Large intestine (tissue), 3 donors: Measurements from ENCODE around the gene WDR46. TPM values are rescaled to one million over a fixed set of nuclear protein-coding genes. Genes with fewer than 3 reads are reported as not detected.

Experiments used
- DNase-seq, 2 donors: peaks; one replicate each; pipeline versions ENCODE4 v3.0.0 to v3.0.0-alpha.2; 2013
- H3K27ac ChIP-seq: one replicate; pipeline ENCODE4 v1.5.1; 2013; ENCODE audit warnings: low read length
- H3K27me3 ChIP-seq: 2 replicates; pipeline ENCODE4 v1.6.1; 2013; ENCODE audit warnings: low read length; ENCODE audit not compliant: control insufficient read depth, insufficient read depth
- H3K36me3 ChIP-seq: 2 replicates; pipeline ENCODE4 v1.6.1; 2013; ENCODE audit warnings: low read length; ENCODE audit not compliant: control insufficient read depth, insufficient read depth
- H3K4me1 ChIP-seq: one replicate; pipeline ENCODE4 v1.6.1; 2013; ENCODE audit warnings: low read length; ENCODE audit not compliant: control insufficient read depth, insufficient read depth
- H3K4me3 ChIP-seq: one replicate; pipeline ENCODE4 v1.5.1; 2013; ENCODE audit warnings: low read length
- H3K9me3 ChIP-seq: one replicate; pipeline ENCODE4 v1.6.1; 2013; ENCODE audit warnings: mild to moderate bottlenecking, low read depth, low read length, moderate library complexity; ENCODE audit not compliant: control insufficient read depth
- WGBS: methylation state at CpG from one replicate; pipeline ENCODE4 v1.1.5; 2013; ENCODE audit warnings: low lambda C conversion rate; ENCODE audit not compliant: insufficient coverage; 5-methylcytosine and 5-hydroxymethylcytosine counted together
- polyA plus RNA-seq: library from polyadenylated mRNA; unstranded; fragments of 120-200 nt; gene quantifications from one replicate; pipeline ENCODE4 v1.2.1, GENCODE V29; 2013

The WDR46 gene
- polyA plus RNA-seq, 1 donor, result 37.7 TPM

DNA sequence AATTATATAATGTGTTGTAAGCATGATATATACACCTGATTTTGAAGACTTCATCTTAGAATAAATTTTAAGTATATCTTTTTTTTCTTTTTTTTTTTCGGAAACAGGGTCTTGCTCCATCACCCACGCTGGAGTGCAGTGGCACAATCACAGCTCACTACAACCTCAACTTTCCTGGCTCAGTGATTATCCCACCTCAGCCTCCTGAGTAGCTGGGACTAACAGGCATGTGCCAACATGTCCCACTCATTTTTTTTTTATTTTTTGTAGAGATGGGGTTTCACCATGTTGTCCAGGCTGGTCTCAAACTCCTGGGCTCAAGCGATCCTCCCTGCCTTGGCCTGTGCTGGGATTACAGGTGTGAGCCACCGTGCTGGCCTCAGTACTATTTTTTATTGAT lies 34.4 kb downstream of the WDR46 start:
- Histone ChIP-seq H3K4me3 (no peak overlapping the region), H3K9me3 (no peaks in the 10 kb centered on the region), H3K4me1 (peaks cover 5% of the 10 kb centered on the region), H3K27me3 (no peaks in the 10 kb centered on the region), H3K36me3 (peaks cover 27% of the 10 kb centered on the region), H3K27ac (no peak overlapping the region)
- WGBS, result 100% methylated on average over 2 of the region's 4 CpGs
- no peak for DNase-seq

DNA sequence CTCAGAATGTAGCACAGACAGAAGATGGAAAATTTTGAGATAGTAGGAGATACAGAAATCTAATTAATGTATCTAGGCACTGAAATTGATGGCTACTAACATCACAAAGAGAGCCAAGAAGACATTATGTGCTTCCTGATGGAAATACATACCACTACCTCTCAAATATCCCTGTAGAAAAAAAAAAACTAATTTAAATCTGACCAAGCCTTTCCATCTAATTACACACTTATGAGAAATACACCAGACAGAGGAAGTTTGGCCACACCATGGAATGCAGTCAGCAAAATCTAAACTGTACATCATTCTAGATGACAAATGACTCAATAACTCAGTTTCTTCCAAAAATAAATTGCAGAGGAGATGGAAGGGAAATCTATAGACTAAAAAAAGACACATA lies 36.3 kb downstream of the WDR46 start:
- H3K9me3 ChIP-seq, result no peaks in the 10 kb centered on the region
- DNase-seq, result no peak
- peaks cover 18% of the 10 kb centered on the region for H3K4me1 ChIP-seq
- H3K27ac ChIP-seq, result no peak overlapping the region
- H3K27me3 ChIP-seq, result peaks cover 4% of the 10 kb centered on the region
- H3K36me3 ChIP-seq, result peaks cover 19% of the 10 kb centered on the region
- H3K4me3 ChIP-seq, result no peak overlapping the region

DNA sequence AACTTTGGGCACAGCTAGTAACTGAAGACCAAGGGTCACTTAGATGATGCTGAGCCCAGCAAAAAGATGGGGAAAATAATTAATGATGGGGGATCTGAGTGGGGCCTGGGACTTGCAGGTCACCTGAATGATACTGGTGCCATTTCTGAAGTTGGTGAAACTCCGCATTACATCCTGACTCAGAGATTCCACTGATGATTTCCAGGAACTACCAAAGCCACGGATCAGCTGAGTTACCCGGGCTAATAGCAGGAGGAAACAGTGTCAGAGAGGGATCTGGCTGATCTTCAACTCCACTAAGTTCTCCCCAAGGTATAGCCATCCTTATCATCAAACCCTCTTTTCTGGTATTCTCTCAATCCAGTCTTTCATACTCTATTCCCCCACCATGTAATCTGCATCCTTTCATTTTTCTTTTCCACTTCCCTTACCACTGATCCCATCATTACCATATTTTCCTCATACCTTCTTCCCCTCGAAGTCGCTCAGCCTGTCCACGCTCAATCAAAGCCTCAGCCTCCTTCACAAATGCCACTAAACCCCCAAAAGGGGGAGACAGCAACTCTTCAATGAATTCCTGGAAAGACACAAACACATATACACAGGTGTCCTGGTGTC lies 37.5 kb downstream of the WDR46 start:
- Histone ChIP-seq H3K9me3 (no peaks in the 10 kb centered on the region), H3K4me1 (peaks cover 18% of the 10 kb centered on the region), H3K27ac (no peak overlapping the region), H3K4me3 (no peak overlapping the region), H3K36me3 (peaks cover 16% of the 10 kb centered on the region), H3K27me3 (peaks cover 9% of the 10 kb centered on the region)
- WGBS, result 97% methylated on average over 3 of the region's 6 CpGs
- DNase-seq, result no peak

DNA sequence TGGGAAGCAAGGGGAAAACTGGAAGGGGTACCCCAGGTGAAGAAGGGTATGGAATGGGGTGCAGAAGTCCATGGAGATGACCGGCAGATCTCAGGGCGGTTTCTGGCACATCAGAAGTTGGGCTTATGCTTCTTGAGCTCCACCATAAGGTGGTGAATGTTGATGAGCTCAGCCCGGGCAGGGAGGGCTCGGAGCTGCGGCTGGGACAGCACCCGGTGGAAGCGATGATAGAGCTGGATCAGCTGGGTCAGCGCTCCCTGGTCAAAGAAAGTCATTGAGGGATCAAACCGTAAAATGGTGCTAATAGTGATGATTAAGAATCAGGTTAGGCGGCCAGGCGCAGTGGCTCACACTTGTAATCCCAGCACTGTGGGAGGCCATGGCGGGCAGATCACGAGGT lies 38.3 kb downstream of the WDR46 start:
- DNase-seq, result no peak
- Histone ChIP-seq H3K36me3 (peaks cover 16% of the 10 kb centered on the region), H3K4me1 (peaks cover 18% of the 10 kb centered on the region), H3K27me3 (peaks cover 12% of the 10 kb centered on the region), H3K27ac (no peak overlapping the region), H3K9me3 (no peaks in the 10 kb centered on the region), H3K4me3 (no peak overlapping the region)
- WGBS, result no CpG with 5 or more reads among the region's 13 CpGs

DNA sequence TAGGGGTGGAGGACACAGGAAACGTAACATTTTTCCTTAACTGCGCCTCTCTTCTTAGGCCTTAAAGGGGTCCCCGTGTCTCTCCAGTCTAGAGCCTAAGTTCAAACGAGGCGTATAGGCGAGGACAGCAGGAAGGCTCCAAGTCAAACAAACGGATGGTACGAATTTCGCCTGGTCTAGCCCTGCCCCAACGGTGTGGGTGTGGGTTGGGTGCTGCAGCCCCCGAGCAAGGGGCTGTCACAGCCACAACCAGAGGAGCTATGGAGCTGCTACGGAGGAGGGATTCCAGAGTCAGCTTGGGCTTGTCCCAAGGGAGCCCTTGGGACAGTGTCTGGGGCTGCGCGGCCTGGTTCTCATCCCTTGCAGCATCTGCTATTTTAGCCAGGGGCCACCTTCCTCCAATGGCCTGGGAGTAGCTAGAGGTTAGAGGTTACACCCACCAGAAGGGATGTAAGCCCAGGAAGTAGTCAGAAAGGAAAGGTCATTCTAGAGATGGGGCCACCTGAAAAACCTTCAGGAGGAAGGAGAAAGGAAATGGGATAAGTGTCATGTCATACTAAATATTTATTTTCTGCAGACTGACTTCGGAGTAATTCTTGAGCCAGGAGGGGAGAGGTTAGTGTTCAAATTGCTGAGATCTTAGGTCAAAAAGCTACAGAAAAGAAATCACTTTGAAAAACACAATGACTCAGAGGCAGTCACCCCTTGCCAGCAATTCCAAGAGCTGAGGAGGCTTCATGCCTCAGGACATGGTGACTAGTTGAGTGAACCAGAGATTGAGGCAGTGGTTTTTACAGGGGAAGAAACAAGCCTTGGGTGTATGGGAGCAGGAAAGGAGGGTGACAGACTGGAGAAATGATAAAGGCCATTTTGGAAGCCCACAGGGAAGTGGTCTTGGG lies 39.1 kb downstream of the WDR46 start:
- peak overlapping the region; percentile 65 for H3K27ac ChIP-seq
- peaks cover 18% of the 10 kb centered on the region for H3K4me1 ChIP-seq
- WGBS, result no CpG with 5 or more reads among the region's 15 CpGs
- peak overlapping the region; percentile 50 for H3K4me3 ChIP-seq
- peaks cover 16% of the 10 kb centered on the region for H3K36me3 ChIP-seq
- H3K9me3 ChIP-seq, result no peaks in the 10 kb centered on the region
- DNase-seq, result no peak
- H3K27me3 ChIP-seq, result peaks cover 12% of the 10 kb centered on the region

DNA sequence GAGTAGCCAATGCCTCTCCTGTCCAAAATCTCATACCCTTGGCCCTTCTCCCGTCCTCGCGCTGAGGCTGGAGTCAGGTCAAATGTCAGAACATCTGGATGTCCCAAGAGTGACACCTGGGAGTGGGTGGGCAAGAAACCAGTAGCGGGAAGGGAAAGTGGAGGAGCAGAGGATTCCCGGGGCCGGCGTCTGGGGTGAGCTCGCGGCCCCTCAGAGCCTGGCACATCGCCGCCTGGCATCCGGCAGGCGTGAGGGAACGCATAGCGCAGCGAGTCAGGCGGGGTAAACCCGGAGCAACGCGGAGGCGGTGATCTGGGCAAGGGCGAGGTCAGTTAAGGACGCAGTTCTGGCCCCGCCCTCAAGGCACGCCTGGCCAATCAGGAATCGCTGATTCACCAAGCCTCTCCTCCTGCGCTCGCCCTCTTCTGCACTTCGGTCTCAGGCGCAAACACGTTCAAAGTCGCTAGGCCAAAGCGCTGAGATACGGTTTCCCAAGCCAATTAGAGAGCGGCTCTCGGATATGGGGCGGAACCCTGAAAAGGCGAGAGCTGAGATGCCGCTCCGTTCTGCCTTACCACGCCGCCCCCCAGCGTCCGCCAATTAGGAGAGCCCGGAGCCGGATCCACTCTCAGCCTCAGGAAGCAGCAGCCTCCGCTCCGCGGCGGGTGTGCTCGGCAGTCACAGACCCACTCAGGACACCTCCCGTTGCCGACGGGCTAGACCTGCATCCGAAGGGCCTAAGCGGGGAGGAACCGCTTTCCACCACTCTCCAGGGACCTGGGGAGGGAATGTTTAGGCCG lies 39.9 kb downstream of the WDR46 start:
- Histone ChIP-seq H3K27me3 (peaks cover 12% of the 10 kb centered on the region), H3K27ac (peak overlapping the region; percentile 65), H3K4me3 (peak overlapping the region; percentile 50), H3K36me3 (peaks cover 16% of the 10 kb centered on the region), H3K4me1 (peaks cover 18% of the 10 kb centered on the region), H3K9me3 (no peaks in the 10 kb centered on the region)
- no CpG with 5 or more reads among the region's 58 CpGs for WGBS
- DNase-seq, result peak; percentile 97 to 98

DNA sequence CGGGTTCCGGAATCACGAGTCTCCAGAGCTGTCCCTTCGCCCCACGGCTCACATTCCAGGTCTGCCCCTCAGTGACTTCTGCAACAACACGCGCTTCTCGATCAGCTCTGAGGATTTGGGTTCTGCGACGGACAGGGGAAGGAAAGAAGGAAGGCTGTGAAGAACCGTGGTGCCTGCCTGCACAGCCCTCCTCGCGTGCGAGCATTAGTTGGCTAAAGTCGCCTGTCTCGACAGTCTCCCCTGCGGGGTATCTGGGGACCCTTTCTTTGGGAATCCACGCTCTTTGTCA lies 40.5 kb downstream of the WDR46 start:
- peaks cover 18% of the 10 kb centered on the region for H3K4me1 ChIP-seq
- H3K9me3 ChIP-seq, result no peaks in the 10 kb centered on the region
- WGBS, result no CpG with 5 or more reads among the region's 18 CpGs
- peaks cover 12% of the 10 kb centered on the region for H3K27me3 ChIP-seq
- H3K27ac ChIP-seq, result peak overlapping the region; percentile 26
- H3K4me3 ChIP-seq, result peak overlapping the region; percentile 50
- H3K36me3 ChIP-seq, result peaks cover 16% of the 10 kb centered on the region
- DNase-seq, result no peak

DNA sequence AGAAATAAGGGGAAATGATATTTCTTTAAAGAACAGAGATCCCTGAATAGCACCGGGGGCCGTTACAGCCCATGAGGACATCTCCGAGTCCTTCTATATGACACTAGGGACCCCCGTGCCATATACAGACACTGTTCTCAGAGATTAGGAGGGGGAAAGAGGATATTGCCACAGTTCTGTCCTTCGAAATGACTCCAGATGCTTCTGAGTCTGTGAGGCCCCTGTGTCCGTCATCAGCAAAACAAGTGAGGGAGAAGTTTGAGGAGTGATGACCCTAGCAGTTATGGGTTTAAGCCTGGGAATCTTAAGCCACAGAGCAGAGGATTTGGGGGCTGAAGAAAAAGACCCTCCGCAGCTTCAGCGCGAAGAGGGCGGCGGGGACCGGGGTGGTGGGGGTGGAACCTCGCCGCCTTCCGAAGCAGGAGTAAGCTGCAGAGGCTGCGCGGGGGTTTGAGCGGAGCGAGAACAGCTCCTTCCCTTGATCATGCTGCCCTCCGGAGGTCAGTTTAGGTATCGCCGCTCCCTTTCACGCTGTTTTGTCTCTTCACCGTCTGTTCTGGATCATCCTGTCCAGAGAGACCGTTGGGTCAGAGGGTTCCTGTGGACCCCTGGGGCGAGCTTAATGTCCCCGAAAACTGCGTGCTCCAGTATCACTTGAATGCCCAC lies 40.9 kb downstream of the WDR46 start:
- no peak overlapping the region for H3K27ac ChIP-seq
- H3K27me3 ChIP-seq, result peaks cover 15% of the 10 kb centered on the region
- peak; percentile 67 to 78 for DNase-seq
- peaks cover 16% of the 10 kb centered on the region for H3K36me3 ChIP-seq
- H3K4me1 ChIP-seq, result peaks cover 18% of the 10 kb centered on the region
- WGBS, result no CpG with 5 or more reads among the region's 28 CpGs
- peak overlapping the region; percentile 50 for H3K4me3 ChIP-seq
- H3K9me3 ChIP-seq, result no peaks in the 10 kb centered on the region

DNA sequence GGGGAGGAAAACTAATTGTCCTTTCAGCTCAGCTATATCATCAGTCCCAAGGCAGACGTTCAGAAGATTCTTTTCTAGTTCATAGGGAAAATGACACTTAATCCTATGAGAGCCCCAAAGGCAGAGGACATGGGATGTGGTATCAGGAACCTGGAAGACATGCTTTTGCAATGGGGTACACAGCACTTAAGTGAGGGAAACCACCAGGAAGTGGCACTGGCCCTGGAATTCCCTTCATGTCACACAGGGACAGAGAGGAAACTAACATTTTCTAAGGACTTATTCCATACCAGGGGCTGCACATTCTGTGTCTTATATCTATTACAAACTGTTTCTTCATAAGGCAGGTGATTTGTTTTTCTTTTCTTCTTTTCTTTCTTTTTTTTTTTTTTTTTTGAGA lies 45.6 kb downstream of the WDR46 start:
- DNase-seq, result no peak
- Histone ChIP-seq H3K4me3 (no peak overlapping the region), H3K27me3 (peaks cover 16% of the 10 kb centered on the region), H3K27ac (no peak overlapping the region), H3K4me1 (peaks cover 6% of the 10 kb centered on the region), H3K36me3 (no peaks in the 10 kb centered on the region), H3K9me3 (no peaks in the 10 kb centered on the region)
- no CpG with 5 or more reads among the region's 1 CpG for WGBS

DNA sequence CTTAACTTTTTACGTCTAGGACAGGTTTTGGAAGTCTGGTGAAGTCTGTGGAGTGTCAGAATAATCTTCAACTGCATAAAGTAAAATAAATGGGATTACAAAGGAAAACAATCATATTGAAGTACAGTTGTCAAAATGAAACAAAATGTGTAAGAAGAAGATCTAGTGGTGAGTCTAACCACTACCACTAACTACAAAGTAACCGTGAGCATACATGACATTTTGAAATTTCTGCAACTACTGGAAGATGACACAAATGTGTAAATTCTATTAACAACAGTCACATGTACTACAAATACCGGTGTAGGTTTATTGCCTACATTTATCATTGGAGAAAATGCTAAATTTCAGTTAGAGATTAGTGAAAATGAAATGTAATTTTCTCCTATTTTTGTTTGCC lies 47.1 kb downstream of the WDR46 start:
- no peaks in the 10 kb centered on the region for H3K36me3 ChIP-seq
- DNase-seq, result no peak
- no peak overlapping the region for H3K4me3 ChIP-seq
- WGBS, result 67% methylated on average over 1 of the region's 3 CpGs
- H3K27me3 ChIP-seq, result peaks cover 13% of the 10 kb centered on the region
- no peaks in the 10 kb centered on the region for H3K4me1 ChIP-seq
- H3K9me3 ChIP-seq, result no peaks in the 10 kb centered on the region
- H3K27ac ChIP-seq, result no peak overlapping the region
